ENCODE measurements around the gene YJU2. TPM values are rescaled to one million over a fixed set of nuclear protein-coding genes. Genes with fewer than 3 reads are reported as not detected.
"Not testable (repeated sequence)": the region's sequence is repeated elsewhere in the genome, so short reads cannot be mapped to it uniquely, and the experiment has no call there.

Gene YJU2
- total RNA-seq, 2 donors from 2014 or later: 15.8 to 25.8 TPM

DNA sequence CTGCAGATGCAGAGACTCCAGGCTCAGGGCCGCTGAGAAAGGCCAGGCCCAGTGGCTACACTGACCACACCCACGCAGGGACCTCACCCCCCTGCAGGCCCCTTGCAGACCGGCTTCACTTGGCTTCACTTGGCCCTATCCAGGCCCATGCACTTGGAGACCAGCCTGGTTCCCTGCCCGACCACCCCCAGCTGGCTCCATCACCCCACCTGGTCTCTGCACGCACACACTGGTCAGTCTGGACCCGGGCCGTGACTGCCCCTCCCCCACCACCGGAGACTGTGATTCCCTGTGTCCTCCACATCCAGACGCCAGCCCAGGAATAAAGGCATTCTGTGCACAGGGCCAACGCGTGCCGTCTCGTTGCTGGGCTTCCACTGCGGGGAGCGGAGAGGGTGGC, 22.4 kb upstream of the YJU2 start:
- no peaks in the 10 kb centered on the region for H3K4me1 ChIP-seq
- H3K4me3 ChIP-seq: no peak overlapping the region
- no peak overlapping the region for H3K9ac ChIP-seq (ENCODE audit: low read depth in 2 of 2, low read length in 2 of 2)
- TF ChIP-seq, protein P1, sequence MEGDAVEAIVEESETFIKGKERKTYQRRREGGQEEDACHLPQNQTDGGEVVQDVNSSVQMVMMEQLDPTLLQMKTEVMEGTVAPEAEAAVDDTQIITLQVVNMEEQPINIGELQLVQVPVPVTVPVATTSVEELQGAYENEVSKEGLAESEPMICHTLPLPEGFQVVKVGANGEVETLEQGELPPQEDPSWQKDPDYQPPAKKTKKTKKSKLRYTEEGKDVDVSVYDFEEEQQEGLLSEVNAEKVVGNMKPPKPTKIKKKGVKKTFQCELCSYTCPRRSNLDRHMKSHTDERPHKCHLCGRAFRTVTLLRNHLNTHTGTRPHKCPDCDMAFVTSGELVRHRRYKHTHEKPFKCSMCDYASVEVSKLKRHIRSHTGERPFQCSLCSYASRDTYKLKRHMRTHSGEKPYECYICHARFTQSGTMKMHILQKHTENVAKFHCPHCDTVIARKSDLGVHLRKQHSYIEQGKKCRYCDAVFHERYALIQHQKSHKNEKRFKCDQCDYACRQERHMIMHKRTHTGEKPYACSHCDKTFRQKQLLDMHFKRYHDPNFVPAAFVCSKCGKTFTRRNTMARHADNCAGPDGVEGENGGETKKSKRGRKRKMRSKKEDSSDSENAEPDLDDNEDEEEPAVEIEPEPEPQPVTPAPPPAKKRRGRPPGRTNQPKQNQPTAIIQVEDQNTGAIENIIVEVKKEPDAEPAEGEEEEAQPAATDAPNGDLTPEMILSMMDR (IDR thresholded peaks at IDR 0.05): no peak
- no peak for DNase-seq
- no peaks in the 10 kb centered on the region for H3K9me3 ChIP-seq
- no peaks in the 10 kb centered on the region for H3K36me3 ChIP-seq
- no peak overlapping the region for H3K27ac ChIP-seq
- H3K27me3 ChIP-seq: peaks cover 6% of the 10 kb centered on the region
- intact Hi-C loops (cut with DNase I): no loop called here

DNA sequence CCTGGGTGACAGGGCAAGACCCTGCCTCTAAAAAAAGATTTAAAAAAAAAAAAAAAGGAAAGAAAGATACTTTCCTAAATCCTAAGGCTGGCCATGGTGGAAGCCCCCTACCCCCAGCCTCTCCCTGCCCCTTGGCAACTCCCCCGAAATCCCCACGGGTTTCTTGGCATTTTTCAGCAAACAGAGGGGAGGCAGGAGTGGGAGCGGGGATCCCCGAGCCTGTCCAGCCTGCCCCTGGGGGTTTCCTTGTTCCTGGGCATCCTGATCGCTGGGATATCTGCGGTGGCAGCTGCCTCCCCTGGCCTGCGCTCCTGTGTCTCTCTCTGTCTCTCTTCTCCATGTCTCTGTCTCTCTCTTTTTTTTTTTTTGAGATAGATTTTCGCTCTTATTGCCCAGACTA, 21.0 kb upstream of the YJU2 start:
- TF ChIP-seq, protein P1 (IDR thresholded peaks at IDR 0.05): no peak
- no peaks in the 10 kb centered on the region for H3K9me3 ChIP-seq
- no peak overlapping the region for H3K4me3 ChIP-seq
- H3K27ac ChIP-seq: no peak overlapping the region
- no peak overlapping the region for H3K9ac ChIP-seq (ENCODE audit: low read depth in 2 of 2, low read length in 2 of 2)
- no peak for DNase-seq
- no peaks in the 10 kb centered on the region for H3K36me3 ChIP-seq
- peaks cover 6% of the 10 kb centered on the region for H3K27me3 ChIP-seq
- intact Hi-C loops (cut with DNase I): no loop called here
- no peaks in the 10 kb centered on the region for H3K4me1 ChIP-seq

DNA sequence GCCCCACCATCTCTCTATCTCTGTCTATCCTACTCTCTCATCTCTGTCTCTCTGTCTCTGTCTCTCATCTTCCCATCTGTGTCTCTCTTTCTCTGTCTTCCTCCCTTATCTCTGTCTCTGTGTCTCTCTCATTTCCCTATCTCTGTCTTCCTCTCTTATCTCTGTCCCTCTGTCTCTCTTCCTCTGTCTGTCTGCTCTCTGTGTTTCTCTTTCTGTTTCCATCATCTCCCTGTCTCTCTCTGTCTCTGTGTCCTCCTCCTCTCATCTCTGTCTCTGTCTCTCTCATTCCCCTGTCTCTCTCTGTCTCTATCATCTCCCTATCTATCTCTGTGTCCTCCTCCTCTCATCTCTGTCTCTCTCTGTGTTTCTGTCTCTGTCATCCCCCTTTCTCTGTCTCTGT, 19.1 kb upstream of the YJU2 start:
- intact Hi-C loops (cut with DNase I): no loop called here
- TF ChIP-seq, protein P1 (IDR thresholded peaks at IDR 0.05): no peak
- no peak for DNase-seq
- Histone ChIP-seq H3K9me3 (no peaks in the 10 kb centered on the region), H3K27ac (no peak overlapping the region), H3K4me1 (no peaks in the 10 kb centered on the region), H3K36me3 (no peaks in the 10 kb centered on the region), H3K27me3 (peaks cover 6% of the 10 kb centered on the region), H3K4me3 (no peak overlapping the region), H3K9ac (ENCODE audit: low read depth in 2 of 2, low read length in 2 of 2) (no peak overlapping the region)

DNA sequence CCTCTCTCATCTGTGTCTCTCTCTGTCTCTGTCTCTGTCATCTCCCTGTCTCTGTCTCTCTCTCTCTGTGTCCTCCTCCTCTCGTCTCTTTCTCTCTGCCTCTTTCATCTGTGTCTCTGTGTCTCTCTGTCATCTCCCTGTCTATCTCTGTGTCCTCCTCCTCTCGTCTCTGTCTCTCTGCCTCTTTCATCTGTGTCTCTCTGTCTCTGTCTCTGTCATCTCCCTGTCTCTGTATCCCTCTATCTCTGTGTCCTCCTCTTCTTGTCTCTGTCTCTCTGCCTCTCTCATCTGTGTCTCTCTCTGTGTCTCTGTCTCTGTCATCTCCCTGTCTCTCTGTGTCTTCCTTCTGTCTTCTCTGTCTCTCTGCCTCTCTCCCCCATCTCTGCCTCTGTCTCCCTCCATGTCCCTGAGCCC, 18.1 kb upstream of the YJU2 start:
- Histone ChIP-seq H3K4me1 (no peaks in the 10 kb centered on the region), H3K9me3 (no peaks in the 10 kb centered on the region), H3K4me3 (no peak overlapping the region), H3K27me3 (peaks cover 6% of the 10 kb centered on the region), H3K9ac (ENCODE audit: low read depth in 2 of 2, low read length in 2 of 2) (no peak overlapping the region), H3K36me3 (no peaks in the 10 kb centered on the region), H3K27ac (no peak overlapping the region)
- intact Hi-C loops (cut with DNase I): no loop called here
- TF ChIP-seq, protein P1 (IDR thresholded peaks at IDR 0.05): no peak
- no peak for DNase-seq

DNA sequence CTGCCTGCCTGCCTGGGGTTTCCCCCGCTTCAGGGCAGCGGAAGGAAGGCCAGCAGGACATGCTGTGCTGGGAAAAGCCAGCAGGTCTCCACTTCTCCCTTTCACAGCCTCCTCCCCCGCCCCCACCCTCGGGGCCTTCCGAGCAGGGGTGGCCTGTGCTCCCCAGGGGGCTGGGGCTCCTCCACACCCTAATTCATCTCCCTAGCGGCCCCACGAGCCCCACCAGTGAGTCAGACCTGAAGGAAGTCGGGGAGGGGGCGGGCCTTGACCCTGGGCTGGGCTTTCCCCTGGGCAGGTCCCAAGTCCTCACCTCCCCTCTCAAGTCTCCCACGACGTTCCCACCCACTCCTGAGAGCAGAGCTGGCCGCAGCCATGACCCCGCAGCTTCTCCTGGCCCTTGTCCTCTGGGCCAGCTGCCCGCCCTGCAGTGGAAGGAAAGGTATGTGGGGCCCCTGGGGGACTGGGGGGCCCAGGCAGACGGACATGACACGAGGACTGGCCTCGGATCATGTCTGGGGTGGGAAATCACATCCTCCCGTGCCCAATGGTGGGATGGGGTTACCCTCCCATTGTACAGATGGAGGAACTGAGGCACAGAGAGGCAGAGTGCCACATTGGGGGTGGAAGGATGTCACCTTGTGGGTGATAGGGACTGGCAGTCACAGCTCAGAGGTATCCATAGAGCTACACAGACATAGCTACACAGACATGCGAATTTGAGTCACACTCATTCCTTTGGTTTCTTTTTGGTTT, 17.5 kb upstream of the YJU2 start, which contains the start of gene EBI3:
Gene EBI3 (plus strand): TSS at position 345 of the 753 bp plus-strand sequence. CDS start 28 bp downstream, at position 373.
- intact Hi-C loops (cut with DNase I): no loop called here
- H3K4me3 ChIP-seq: no peak within 1 kb of the TSS
- H3K27me3 ChIP-seq: peaks cover 6% of the 10 kb centered on the region
- no peak within 1 kb of the TSS for H3K27ac ChIP-seq
- no peaks in the 10 kb centered on the region for H3K9me3 ChIP-seq
- no peaks in the 10 kb centered on the region for H3K36me3 ChIP-seq
- no peak for DNase-seq
- TF ChIP-seq, protein P1 (IDR thresholded peaks at IDR 0.05): no peak
- H3K9ac ChIP-seq (ENCODE audit: low read depth in 2 of 2, low read length in 2 of 2): no peak within 1 kb of the TSS
- H3K4me1 ChIP-seq: no peaks in the 10 kb centered on the region

DNA sequence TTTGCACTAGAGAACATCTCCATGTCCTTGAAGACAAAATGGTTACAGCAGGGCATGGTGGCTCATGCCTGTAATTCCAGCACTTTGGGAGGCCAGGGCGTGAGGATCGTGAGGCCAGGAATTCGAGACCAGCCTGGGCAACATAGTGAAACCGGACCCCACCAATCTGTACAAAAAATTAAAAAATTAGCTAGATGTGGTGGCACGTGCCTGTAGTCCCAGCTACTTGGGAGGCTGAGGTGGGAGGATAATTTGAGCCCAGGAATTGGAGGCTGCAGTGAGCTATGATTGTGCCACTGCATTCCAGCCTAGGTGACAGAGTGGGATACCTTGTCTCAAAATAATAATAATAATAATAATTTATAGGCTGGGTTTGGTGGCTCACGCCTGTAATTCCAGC, 16.6 kb upstream of the YJU2 start:
- H3K4me3 ChIP-seq; DNase-seq; H3K27me3 ChIP-seq; H3K4me1 ChIP-seq; H3K9ac ChIP-seq (ENCODE audit: low read depth in 2 of 2, low read length in 2 of 2); H3K36me3 ChIP-seq; H3K9me3 ChIP-seq; intact Hi-C loops (cut with DNase I); H3K27ac ChIP-seq: not testable (repeated sequence)

DNA sequence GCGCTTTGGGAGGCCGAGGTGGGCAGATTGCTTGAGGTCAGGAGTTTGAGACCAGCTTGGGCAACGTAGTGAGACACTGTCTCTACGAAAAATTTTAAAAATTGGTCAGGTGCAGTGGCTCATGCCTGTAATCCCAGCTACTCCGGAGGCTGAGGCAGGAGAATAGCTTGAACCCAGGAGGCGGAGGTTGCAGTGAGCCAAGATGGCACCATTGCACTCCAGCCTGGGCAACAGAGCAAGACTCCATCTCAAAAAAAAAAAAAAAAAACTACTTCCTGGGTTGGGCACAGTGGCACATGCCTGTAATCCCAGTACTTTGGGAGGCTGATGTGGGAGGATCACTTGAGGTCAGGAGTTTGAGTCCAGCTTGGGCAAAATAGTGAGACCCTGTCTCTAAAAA, 15.4 kb upstream of the YJU2 start:
- H3K9me3 ChIP-seq; H3K36me3 ChIP-seq; DNase-seq; intact Hi-C loops (cut with DNase I); H3K27me3 ChIP-seq; H3K4me1 ChIP-seq; H3K27ac ChIP-seq; H3K9ac ChIP-seq (ENCODE audit: low read depth in 2 of 2, low read length in 2 of 2); H3K4me3 ChIP-seq: not testable (repeated sequence)

DNA sequence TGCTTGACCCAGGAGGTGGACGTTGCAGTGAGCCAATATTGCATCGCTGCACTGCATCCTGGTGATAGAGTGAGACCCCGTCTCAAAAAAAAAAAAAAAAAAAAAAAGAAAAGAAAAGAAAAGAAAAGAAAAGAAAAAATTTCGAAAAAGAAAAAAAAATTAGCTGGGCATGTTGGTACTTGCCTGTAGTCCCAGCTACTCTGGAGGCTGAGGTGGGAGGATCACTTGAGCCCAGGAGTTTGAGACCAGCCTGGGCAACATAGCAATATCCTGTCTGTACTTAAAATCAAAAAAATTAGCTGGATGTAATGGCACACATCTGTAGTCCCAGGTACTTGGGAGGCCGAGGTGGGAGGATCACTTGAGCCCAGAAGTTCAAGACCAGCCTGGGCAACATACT, 14.7 kb upstream of the YJU2 start:
- DNase-seq; intact Hi-C loops (cut with DNase I); H3K9ac ChIP-seq (ENCODE audit: low read depth in 2 of 2, low read length in 2 of 2); H3K27ac ChIP-seq; H3K27me3 ChIP-seq; H3K4me3 ChIP-seq; H3K4me1 ChIP-seq; H3K36me3 ChIP-seq; H3K9me3 ChIP-seq: not testable (repeated sequence)

Measured in colonic mucosa (tissue), 4 donors.